BLaER1 (cell line): ENCODE data around the gene BMP15.

Source experiments
- H3K27ac ChIP-seq: shearing (Covaris generic); formaldehyde crosslinking; 2 replicates; pipeline ENCODE4 v1.8.1; 2022
- H3K27me3 ChIP-seq: shearing (Covaris generic); formaldehyde crosslinking; 2 replicates; pipeline ENCODE4 v1.8.1; 2022
- H3K36me3 ChIP-seq: shearing (Covaris generic); formaldehyde crosslinking; 2 replicates; pipeline ENCODE4 v1.8.1; 2022
- H3K4me1 ChIP-seq: shearing (Covaris generic); formaldehyde crosslinking; 2 replicates; pipeline ENCODE4 v1.8.1; 2022
- H3K4me2 ChIP-seq: shearing (Covaris generic); formaldehyde crosslinking; 2 replicates; pipeline ENCODE4 v1.8.1; 2022
- H3K4me3 ChIP-seq: shearing (Covaris generic); formaldehyde crosslinking; 2 replicates; pipeline ENCODE4 v1.8.1; 2022
- H3K9ac ChIP-seq: shearing (Covaris generic); formaldehyde crosslinking; 2 replicates; pipeline ENCODE4 v1.8.1; 2022
- H3K9me3 ChIP-seq: shearing (Covaris generic); formaldehyde crosslinking; 2 replicates; pipeline ENCODE4 v1.8.1; 2022
- H4K20me1 ChIP-seq: shearing (Covaris generic); formaldehyde crosslinking; 2 replicates; pipeline ENCODE4 v1.8.1; 2022
- Cebpa-rat ChIP-seq: shearing (Covaris generic); IDR thresholded peaks from 2 replicates; pipeline ENCODE4 v1.8.1; 2022

The BMP15 gene

GRCh38 chrX:50893047-50893446, 17.5 kb upstream of the BMP15 start:
- H3K36me3 ChIP-seq: no peaks in the 10 kb centered on the region

DNA sequence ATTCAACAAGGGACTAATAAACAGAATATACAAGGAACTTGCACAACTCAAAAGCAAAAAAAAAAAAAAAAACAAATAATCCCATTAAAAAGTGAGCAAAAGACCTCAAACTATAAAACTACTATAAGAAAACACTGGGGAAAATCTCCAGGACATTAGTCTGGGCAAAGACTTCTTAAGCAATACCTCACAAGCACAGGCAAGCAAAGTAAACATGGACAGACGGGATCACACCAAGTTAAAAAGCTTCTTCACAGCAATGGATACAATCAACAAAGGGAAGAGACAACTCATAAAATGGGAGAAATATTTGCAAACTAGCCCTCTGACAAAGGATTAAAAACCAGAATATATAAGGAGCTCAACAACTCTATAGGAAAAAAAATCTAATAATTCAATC, 17.1 kb upstream of the BMP15 start:
- Histone ChIP-seq H4K20me1 (no peaks in the 10 kb centered on the region; the same call in 1 of the 2 replicates), H3K27ac (no peak overlapping the region), H3K4me1 (no peaks in the 10 kb centered on the region), H3K27me3 (peaks cover 56% of the 10 kb centered on the region), H3K36me3 (no peaks in the 10 kb centered on the region), H3K9me3 (peaks cover 17% of the 10 kb centered on the region), H3K9ac (no peak overlapping the region), H3K4me3 (no peak overlapping the region), H3K4me2 (no peak overlapping the region)
- no peak for TF ChIP-seq Cebpa-rat

More at GRCh38 chrX:50893047-50893446, 17.5 kb upstream of the BMP15 start:
- Histone ChIP-seq H3K4me1 (no peaks in the 10 kb centered on the region), H3K9me3 (peaks cover 20% of the 10 kb centered on the region), H3K4me2 (no peak overlapping the region), H4K20me1 (no peaks in the 10 kb centered on the region; the same call in 1 of the 2 replicates), H3K27ac (no peak overlapping the region), H3K9ac (no peak overlapping the region), H3K27me3 (peaks cover 56% of the 10 kb centered on the region), H3K4me3 (no peak overlapping the region)
- no peak for TF ChIP-seq Cebpa-rat

DNA sequence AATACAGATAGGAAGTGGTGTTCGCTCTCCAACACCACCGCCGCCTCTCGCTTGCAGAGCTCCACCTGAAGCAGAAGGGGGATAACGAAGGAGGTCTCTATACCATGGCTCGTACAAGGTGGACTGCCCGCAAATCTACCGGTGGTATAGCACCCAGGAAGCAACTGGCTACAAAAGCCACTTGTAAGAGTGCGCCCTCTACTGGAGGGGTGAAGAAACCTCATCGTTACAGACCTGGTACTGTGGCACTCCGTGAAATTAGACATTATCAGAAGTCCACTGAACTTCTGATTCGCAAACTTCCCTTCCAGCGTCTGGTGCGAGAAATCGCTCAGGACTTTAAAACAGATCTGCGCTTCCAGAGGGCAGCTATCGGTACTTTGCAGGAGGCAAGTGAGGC, 5.2 kb upstream of the BMP15 start:
- Histone ChIP-seq H3K36me3 (no peaks in the 10 kb centered on the region), H3K4me1 (no peaks in the 10 kb centered on the region), H3K9ac (no peak overlapping the region), H3K9me3 (no peaks in the 10 kb centered on the region), H3K27me3 (peaks cover 55% of the 10 kb centered on the region), H3K4me3 (no peak overlapping the region), H3K4me2 (no peak overlapping the region), H4K20me1 (peaks cover 8% of the 10 kb centered on the region; the same call in 1 of the 2 replicates), H3K27ac (no peak overlapping the region)
- TF ChIP-seq Cebpa-rat: no peak

- Histone ChIP-seq H3K4me2 (no peak overlapping the region), H3K9ac (no peak overlapping the region), H3K4me1 (no peaks in the 10 kb centered on the region), H3K27ac (no peak overlapping the region), H3K36me3 (no peaks in the 10 kb centered on the region), H4K20me1 (peaks cover 5% of the 10 kb centered on the region; the same call in 1 of the 2 replicates), H3K9me3 (no peaks in the 10 kb centered on the region), H3K27me3 (peaks cover 95% of the 10 kb centered on the region), H3K4me3 (no peak overlapping the region)
- TF ChIP-seq Cebpa-rat: no peak
Observed at GRCh38 chrX:50913520-50913919, 3.0 kb downstream of the BMP15 start.

- H3K4me1 ChIP-seq: no peaks in the 10 kb centered on the region
- no peak overlapping the region for H3K9ac ChIP-seq
- no peak overlapping the region for H3K4me3 ChIP-seq
- H3K36me3 ChIP-seq: no peaks in the 10 kb centered on the region
- TF ChIP-seq Cebpa-rat: no peak
- no peak overlapping the region for H3K4me2 ChIP-seq
- no peak overlapping the region for H3K27ac ChIP-seq
- peaks cover 5% of the 10 kb centered on the region; the same call in 1 of the 2 replicates for H4K20me1 ChIP-seq
- H3K27me3 ChIP-seq: peaks cover 50% of the 10 kb centered on the region
- no peaks in the 10 kb centered on the region for H3K9me3 ChIP-seq
Observed at GRCh38 chrX:50920132-50920531, 9.6 kb downstream of the BMP15 start.

GRCh38 chrX:50927127-50927526, 16.6 kb downstream of the BMP15 start:
- Histone ChIP-seq H3K9me3 (no peaks in the 10 kb centered on the region), H3K27me3 (peaks cover 27% of the 10 kb centered on the region), H3K4me2 (no peak overlapping the region), H3K9ac (no peak overlapping the region), H3K36me3 (no peaks in the 10 kb centered on the region), H3K27ac (no peak overlapping the region), H3K4me3 (no peak overlapping the region), H3K4me1 (no peaks in the 10 kb centered on the region), H4K20me1 (no peaks in the 10 kb centered on the region)
- TF ChIP-seq Cebpa-rat: no peak

- Histone ChIP-seq H3K9ac (no peak overlapping the region), H3K4me2 (no peak overlapping the region), H3K4me3 (no peak overlapping the region), H3K27me3 (peaks cover 63% of the 10 kb centered on the region), H4K20me1 (no peaks in the 10 kb centered on the region; the same call in 1 of the 2 replicates), H3K9me3 (no peaks in the 10 kb centered on the region), H3K27ac (no peak overlapping the region), H3K4me1 (no peaks in the 10 kb centered on the region), H3K36me3 (no peaks in the 10 kb centered on the region)
- no peak for TF ChIP-seq Cebpa-rat
Observed at GRCh38 chrX:50941638-50942037, 31.1 kb downstream of the BMP15 start.

GRCh38 chrX:50942471-50942870, 31.9 kb downstream of the BMP15 start:
- no peak for TF ChIP-seq Cebpa-rat
- Histone ChIP-seq H3K4me2 (no peak overlapping the region), H3K4me1 (no peaks in the 10 kb centered on the region), H3K4me3 (no peak overlapping the region), H4K20me1 (no peaks in the 10 kb centered on the region; the same call in 1 of the 2 replicates), H3K27me3 (peaks cover 66% of the 10 kb centered on the region), H3K9ac (no peak overlapping the region), H3K36me3 (no peaks in the 10 kb centered on the region), H3K9me3 (no peaks in the 10 kb centered on the region), H3K27ac (no peak overlapping the region)

DNA sequence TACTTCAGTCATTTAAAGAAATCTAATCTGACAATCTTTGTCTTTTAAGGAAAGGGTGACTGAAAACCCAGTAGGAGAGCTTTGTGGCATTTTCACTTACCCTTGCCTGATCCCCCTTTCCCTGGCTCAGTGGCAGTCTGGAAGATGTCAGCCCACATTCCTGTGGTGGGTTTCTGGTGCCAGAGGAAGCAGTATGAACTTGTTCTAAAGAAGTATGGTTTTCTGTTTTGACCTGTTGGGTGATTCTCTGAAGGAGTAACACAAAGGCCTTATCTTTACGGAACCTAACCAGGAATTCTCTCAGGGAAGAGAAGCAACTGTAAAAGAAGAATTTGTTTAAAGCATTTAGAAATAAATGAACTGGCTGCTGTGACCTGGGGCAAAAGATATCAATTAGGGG, 41.9 kb downstream of the BMP15 start:
- TF ChIP-seq Cebpa-rat: no peak
- Histone ChIP-seq H3K4me1 (no peaks in the 10 kb centered on the region), H4K20me1 (no peaks in the 10 kb centered on the region; the same call in 1 of the 2 replicates), H3K4me3 (no peak overlapping the region), H3K4me2 (no peak overlapping the region), H3K27ac (no peak overlapping the region), H3K9me3 (0 out of 2 replicates have a peak, but pooled peaks cover 3% of the 10 kb centered on the region), H3K36me3 (no peaks in the 10 kb centered on the region), H3K27me3 (peaks cover 67% of the 10 kb centered on the region), H3K9ac (no peak overlapping the region)

GRCh38 chrX:50953832-50954231, 43.3 kb downstream of the BMP15 start:
- no peak for TF ChIP-seq Cebpa-rat
- Histone ChIP-seq H3K36me3 (no peaks in the 10 kb centered on the region), H3K9me3 (0 out of 2 replicates have a peak, but pooled peaks cover 3% of the 10 kb centered on the region), H4K20me1 (no peaks in the 10 kb centered on the region; the same call in 1 of the 2 replicates), H3K27ac (no peak overlapping the region), H3K27me3 (peaks cover 53% of the 10 kb centered on the region), H3K4me2 (no peak overlapping the region), H3K9ac (no peak overlapping the region), H3K4me3 (no peak overlapping the region), H3K4me1 (no peaks in the 10 kb centered on the region)

DNA sequence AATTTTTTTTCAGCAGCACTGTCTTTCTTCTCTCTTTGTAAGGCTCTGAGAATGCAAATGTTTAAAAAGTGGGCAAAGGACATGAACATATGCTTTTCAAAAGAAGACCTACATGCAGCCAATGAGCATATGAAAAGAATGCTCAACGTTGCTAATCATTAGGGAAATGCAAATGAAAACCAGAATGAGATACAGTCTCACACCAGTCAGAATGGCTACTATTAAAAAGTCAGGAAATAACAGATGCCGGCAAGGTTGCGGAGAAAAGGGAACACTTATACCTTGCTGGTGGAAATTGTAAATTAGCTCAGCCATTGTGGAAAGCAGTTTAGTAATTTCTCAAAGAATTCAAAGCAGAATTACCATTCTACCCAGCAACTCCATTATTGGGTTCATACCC, 51.6 kb downstream of the BMP15 start:
- Histone ChIP-seq H3K4me2 (no peak overlapping the region), H3K27me3 (peaks cover 61% of the 10 kb centered on the region), H3K27ac (no peak overlapping the region), H3K36me3 (no peaks in the 10 kb centered on the region), H3K4me1 (no peaks in the 10 kb centered on the region), H4K20me1 (no peaks in the 10 kb centered on the region), H3K9me3 (no peaks in the 10 kb centered on the region), H3K9ac (no peak overlapping the region), H3K4me3 (no peak overlapping the region)
- TF ChIP-seq Cebpa-rat: no peak
